Sigmoid colon (tissue), 7 donors: ENCODE data around the gene MYO18B. TPM values are rescaled to one million over a fixed set of nuclear protein-coding genes. Genes with fewer than 3 reads are reported as not detected.

Experiments used
- DNase-seq: peaks from one replicate; pipeline ENCODE4 v3.0.0-alpha.2; 2019
- H3K27ac ChIP-seq, 4 donors: fragments of 200-600 bp; sonication (generic); one replicate each; pipeline ENCODE4 v1.5.1; 2016 to 2019; ENCODE audit warnings: mild to moderate bottlenecking in 1 of 4
- H3K27me3 ChIP-seq, 3 donors: fragments of 200-600 bp; sonication (generic); one replicate each; pipeline ENCODE4 v1.5.1; 2019; ENCODE audit warnings: mild to moderate bottlenecking in 1 of 3
- H3K36me3 ChIP-seq, 4 donors: fragments of 200-600 bp; sonication (generic); one replicate each; pipeline ENCODE4 v1.5.1; 2016 to 2019
- H3K4me1 ChIP-seq, 4 donors: fragments of 200-600 bp; sonication (generic); one replicate each; pipeline ENCODE4 v1.5.1; 2017 to 2019
- H3K4me3 ChIP-seq, 4 donors: fragments of 200-600 bp; sonication (generic); one replicate each; pipeline ENCODE4 v1.5.1; 2017 to 2019; ENCODE audit warnings: mild to moderate bottlenecking in 2 of 4, moderate library complexity in 1 of 4
- H3K9me3 ChIP-seq, 4 donors: fragments of 200-600 bp in 3 of 4; sonication (generic) in 3 of 4; one replicate each; pipeline versions ENCODE4 v1.5.1 to v1.6.1; 2013 to 2019
- EP300 ChIP-seq, 4 donors: sonication (generic); formaldehyde crosslinking; IDR thresholded peaks; one replicate each; pipeline ENCODE4 v1.6.1; 2017; ENCODE audit warnings: antibody characterized with exemption in 4 of 4
- POLR2A ChIP-seq, 2 donors: fragments of 450-650 bp; IDR thresholded peaks; one replicate each; pipeline ENCODE4 v1.6.1; 2016; ENCODE audit warnings: antibody characterized with exemption in 2 of 2, mild to moderate bottlenecking in 2 of 2, moderate library complexity in 2 of 2
- POLR2AphosphoS5 ChIP-seq, 4 donors: sonication (generic); formaldehyde crosslinking; IDR thresholded peaks; one replicate each; pipeline ENCODE4 v1.6.1; 2017; ENCODE audit warnings: antibody characterized with exemption in 4 of 4
- WGBS, 2 donors: extraction: QIAGEN DNeasy Blood & Tissue Kit; methylation state at CpG; one replicate each; pipeline ENCODE4 v1.1.7; 2013; 5-methylcytosine and 5-hydroxymethylcytosine counted together
- intact Hi-C: fragments of 100-400 bp; cut with DNase I; formaldehyde crosslinking; loops from one replicate; pipeline ENCODE4 v1.15.1; 2023
- polyA plus RNA-seq, 3 donors: library from polyadenylated mRNA; stranded (reverse); fragments of 200-250 nt; gene quantifications; one replicate each; pipeline ENCODE4 v1.2.3, GENCODE V29; 2013
- total RNA-seq, 4 donors: library from RNA; depleted of rRNA; stranded (reverse); fragments of >200 nt; gene quantifications; one replicate each; pipeline ENCODE4 v1.1.0, GENCODE V29; 2016
- TF ChIP-seq, protein P1 (sequence below), 4 experiments: fragments of 450-650 bp in 3 of 4; fragments of 200-600 bp in 1 of 4; IDR thresholded peaks; one replicate each; pipeline ENCODE4 v1.5.1; 2016 to 2019; ENCODE audit warnings: antibody characterized with exemption in 4 of 4, mild to moderate bottlenecking in 3 of 4, moderate library complexity in 2 of 4
- donor health status: healthy with polysubstance abuse.
- donor health status: Bipolar disorder and iron deficiency.
- donor health status: healthy.

Gene MYO18B
- total and polyA plus RNA-seq, 7 donors, result under 0.01 to 0.60 (median 0.30) TPM; not detected in 3

DNA sequence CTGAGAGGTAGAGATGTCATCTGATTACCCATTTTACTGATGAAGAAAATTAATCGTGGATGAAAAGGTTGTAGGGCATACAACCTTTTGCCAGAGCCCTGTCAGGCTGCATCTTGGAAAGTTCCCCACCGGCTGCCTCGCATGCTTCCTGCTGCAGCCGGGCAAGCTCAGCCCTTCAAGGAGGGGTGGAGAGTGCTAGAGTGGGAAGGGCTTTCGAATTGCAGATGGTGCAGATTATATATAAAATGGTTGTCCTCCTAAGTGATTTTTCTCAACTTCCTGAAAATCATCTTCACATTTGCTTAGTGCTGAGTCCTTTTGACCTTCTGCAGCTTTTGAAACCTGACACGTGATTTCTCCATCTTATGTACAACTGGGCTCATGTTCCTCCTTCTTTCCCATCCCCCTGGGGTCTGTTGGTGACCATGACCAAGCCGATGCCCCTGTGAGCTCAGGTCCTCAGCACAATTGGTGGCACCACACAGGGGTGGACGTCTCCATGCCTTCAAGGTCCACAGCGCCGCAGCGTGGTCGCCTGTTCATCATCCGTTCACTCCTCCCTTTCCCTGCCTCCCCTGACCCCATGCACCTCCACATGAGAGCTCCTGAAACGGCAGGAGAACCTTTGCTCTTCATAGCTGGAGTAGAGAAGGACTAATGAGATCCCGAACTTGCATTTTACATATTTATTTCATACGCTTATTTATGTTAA, 47.6 kb upstream of the MYO18B start:
- no peak overlapping the region for H3K4me3 ChIP-seq
- H3K9me3 ChIP-seq, result no peaks in the 10 kb centered on the region
- peaks cover 0 to 26% (median 2%) of the 10 kb centered on the region in 4 donors for H3K36me3 ChIP-seq
- TF ChIP-seq POLR2A (IDR thresholded peaks at IDR 0.05) (no peak), EP300 (IDR thresholded peaks at IDR 0.05) (no peak), POLR2AphosphoS5 (IDR thresholded peaks at IDR 0.05) (no peak)
- TF ChIP-seq, protein P1, sequence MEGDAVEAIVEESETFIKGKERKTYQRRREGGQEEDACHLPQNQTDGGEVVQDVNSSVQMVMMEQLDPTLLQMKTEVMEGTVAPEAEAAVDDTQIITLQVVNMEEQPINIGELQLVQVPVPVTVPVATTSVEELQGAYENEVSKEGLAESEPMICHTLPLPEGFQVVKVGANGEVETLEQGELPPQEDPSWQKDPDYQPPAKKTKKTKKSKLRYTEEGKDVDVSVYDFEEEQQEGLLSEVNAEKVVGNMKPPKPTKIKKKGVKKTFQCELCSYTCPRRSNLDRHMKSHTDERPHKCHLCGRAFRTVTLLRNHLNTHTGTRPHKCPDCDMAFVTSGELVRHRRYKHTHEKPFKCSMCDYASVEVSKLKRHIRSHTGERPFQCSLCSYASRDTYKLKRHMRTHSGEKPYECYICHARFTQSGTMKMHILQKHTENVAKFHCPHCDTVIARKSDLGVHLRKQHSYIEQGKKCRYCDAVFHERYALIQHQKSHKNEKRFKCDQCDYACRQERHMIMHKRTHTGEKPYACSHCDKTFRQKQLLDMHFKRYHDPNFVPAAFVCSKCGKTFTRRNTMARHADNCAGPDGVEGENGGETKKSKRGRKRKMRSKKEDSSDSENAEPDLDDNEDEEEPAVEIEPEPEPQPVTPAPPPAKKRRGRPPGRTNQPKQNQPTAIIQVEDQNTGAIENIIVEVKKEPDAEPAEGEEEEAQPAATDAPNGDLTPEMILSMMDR (IDR thresholded peaks at IDR 0.05), result no peak
- H3K4me1 ChIP-seq, result peaks cover 0 to 8% (median 0%) of the 10 kb centered on the region in 4 donors
- WGBS, 2 donors, result 92% methylated on average over 16 of the region's 16 CpGs
- no peak for DNase-seq
- H3K27ac ChIP-seq, result no peak overlapping the region
- intact Hi-C loops, result loop anchor here (10.0 kb wide), 1 partner anchor 130 kb away; the partner anchor contains the start of gene GRK3
- no peaks in the 10 kb centered on the region for H3K27me3 ChIP-seq

- WGBS, 2 donors, result 92 to 95% methylated on average over 5 of the region's 5 CpGs
- Histone ChIP-seq H3K4me3 (no peak overlapping the region), H3K27me3 (no peaks in the 10 kb centered on the region), H3K4me1 (peaks cover 0 to 8% (median 0%) of the 10 kb centered on the region in 4 donors), H3K36me3 (peaks cover 0 to 23% (median 1%) of the 10 kb centered on the region in 4 donors), H3K27ac (no peak overlapping the region), H3K9me3 (no peaks in the 10 kb centered on the region)
- DNase-seq, result no peak
- TF ChIP-seq POLR2A (IDR thresholded peaks at IDR 0.05) (no peak), EP300 (IDR thresholded peaks at IDR 0.05) (no peak), POLR2AphosphoS5 (IDR thresholded peaks at IDR 0.05) (no peak)
- TF ChIP-seq, protein P1 (IDR thresholded peaks at IDR 0.05), result no peak
- intact Hi-C loops, result loop anchor here (10.0 kb wide), 1 partner anchor 130 kb away; the partner anchor contains the start of gene GRK3
Measured at GRCh38 chr22:25695146-25695545, 46.8 kb upstream of the MYO18B start.

DNA sequence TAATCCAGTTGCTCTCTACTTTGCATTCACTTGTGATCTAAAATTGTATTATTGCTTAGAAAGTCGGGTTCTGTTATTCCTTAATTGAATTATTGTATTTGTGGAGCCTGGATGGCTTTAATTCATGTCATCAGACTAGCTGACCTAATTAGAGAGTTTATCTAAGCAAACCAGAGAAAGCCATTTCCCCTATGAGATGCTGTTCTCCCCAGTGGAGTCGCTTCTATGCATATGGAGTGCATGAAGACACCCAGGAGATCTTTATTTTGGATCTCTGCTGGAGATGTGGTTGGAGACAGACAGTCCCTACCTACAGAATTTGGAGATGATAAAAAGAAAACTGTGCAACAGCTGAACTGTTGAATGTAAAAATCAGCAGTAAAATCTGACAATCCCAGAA, 45.2 kb upstream of the MYO18B start:
- no peak overlapping the region for H3K4me3 ChIP-seq
- no peak for DNase-seq
- TF ChIP-seq POLR2A (IDR thresholded peaks at IDR 0.05) (no peak), EP300 (IDR thresholded peaks at IDR 0.05) (no peak), POLR2AphosphoS5 (IDR thresholded peaks at IDR 0.05) (no peak)
- TF ChIP-seq, protein P1 (IDR thresholded peaks at IDR 0.05), result no peak
- 74 to 81% methylated on average over 2 of the region's 2 CpGs for WGBS, 2 donors
- H3K4me1 ChIP-seq, result peaks cover 0 to 8% (median 3%) of the 10 kb centered on the region in 4 donors
- no peaks in the 10 kb centered on the region for H3K9me3 ChIP-seq
- intact Hi-C loops, result loop anchor here (10.0 kb wide), 1 partner anchor 132 kb away; the partner anchor contains the start of gene GRK3
- H3K27me3 ChIP-seq, result no peaks in the 10 kb centered on the region
- H3K36me3 ChIP-seq, result peaks cover 0 to 8% (median 0%) of the 10 kb centered on the region in 4 donors
- no peak overlapping the region for H3K27ac ChIP-seq

DNA sequence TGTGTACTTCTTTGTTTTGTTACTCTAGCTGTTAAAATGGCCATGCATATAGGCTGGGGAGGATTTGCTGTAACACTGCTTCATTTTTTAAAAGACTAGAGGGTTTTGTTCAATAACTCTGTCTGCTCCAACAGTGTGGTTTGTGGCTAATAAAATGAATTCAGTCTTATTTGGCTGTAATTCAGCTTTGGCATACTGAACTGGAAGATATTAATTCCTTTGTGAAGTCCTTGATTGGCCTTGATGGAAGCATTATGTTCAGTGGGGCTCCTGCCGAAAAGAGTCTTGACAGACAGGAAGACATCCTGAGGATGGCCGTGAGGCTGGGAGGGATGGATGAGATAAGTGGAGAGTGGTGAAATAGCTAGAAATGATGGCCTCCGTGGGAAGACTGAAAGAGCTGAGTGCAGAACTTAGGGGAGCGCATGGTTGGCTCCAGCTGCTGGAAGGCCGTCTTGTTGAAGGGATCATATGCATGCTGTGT, 44.8 kb upstream of the MYO18B start:
- Histone ChIP-seq H3K27me3 (no peaks in the 10 kb centered on the region), H3K4me3 (no peak overlapping the region), H3K27ac (no peak overlapping the region), H3K9me3 (no peaks in the 10 kb centered on the region), H3K36me3 (peaks cover 0 to 8% (median 0%) of the 10 kb centered on the region in 4 donors), H3K4me1 (peaks cover 0 to 8% (median 3%) of the 10 kb centered on the region in 4 donors)
- no peak for DNase-seq
- intact Hi-C loops, result loop anchor here (10.0 kb wide), 1 partner anchor 132 kb away; the partner anchor contains the start of gene GRK3
- 84 to 86% methylated on average over 5 of the region's 5 CpGs for WGBS, 2 donors
- no peak for TF ChIP-seq POLR2A (IDR thresholded peaks at IDR 0.05)
- no peak for TF ChIP-seq POLR2AphosphoS5 (IDR thresholded peaks at IDR 0.05)
- TF ChIP-seq EP300 (IDR thresholded peaks at IDR 0.05), result no peak
- TF ChIP-seq, protein P1 (IDR thresholded peaks at IDR 0.05), result no peak
